Esophagus muscularis mucosa (tissue), 4 donors: ENCODE data around the gene HSDL1. TPM values are rescaled to one million over a fixed set of nuclear protein-coding genes. Genes with fewer than 3 reads are reported as not detected.

ENCODE experiments used
- DNase-seq: peaks from one replicate; pipeline ENCODE4 v3.0.0-alpha.2; 2017; ENCODE audit errors: extremely low spot score
- H3K27ac ChIP-seq, 4 donors: fragments of 200-600 bp; sonication (generic); replicated peaks in 1 of 4; 1 replicate in 3 of 4; 2 replicates in 1 of 4; pipeline ENCODE4 v1.5.1; 2016 to 2019; ENCODE audit warnings: mild to moderate bottlenecking in 1 of 4
- H3K27me3 ChIP-seq, 4 donors: fragments of 200-600 bp; sonication (generic); one replicate each; pipeline versions ENCODE4 v1.5.1 to v1.6.0; 2016 to 2019
- H3K36me3 ChIP-seq, 4 donors: fragments of 200-600 bp; sonication (generic); one replicate each; pipeline ENCODE4 v1.5.1; 2016 to 2019
- H3K4me1 ChIP-seq, 4 donors: fragments of 200-600 bp; sonication (generic); one replicate each; pipeline ENCODE4 v1.5.1; 2016 to 2019
- H3K4me3 ChIP-seq, 4 donors: fragments of 200-600 bp; sonication (generic); 1 replicate in 2 of 4; 2 replicates in 2 of 4; pipeline ENCODE4 v1.5.1; 2016 to 2019; ENCODE audit warnings: mild to moderate bottlenecking in 4 of 4, moderate library complexity in 1 of 4
- H3K9me3 ChIP-seq, 4 donors: fragments of 200-600 bp; sonication (generic); 1 replicate in 3 of 4; 2 replicates in 1 of 4; pipeline ENCODE4 v1.5.1; 2016 to 2019
- EP300 ChIP-seq: sonication (generic); formaldehyde crosslinking; IDR thresholded peaks from one replicate; pipeline ENCODE4 v1.6.1; 2017; ENCODE audit warnings: antibody characterized with exemption
- POLR2A ChIP-seq: fragments of 450-650 bp; IDR thresholded peaks from one replicate; pipeline ENCODE4 v1.6.1; 2017; ENCODE audit warnings: antibody characterized with exemption, moderate library complexity, mild to moderate bottlenecking, low read depth
- POLR2AphosphoS5 ChIP-seq, 2 donors: sonication (generic); formaldehyde crosslinking; IDR thresholded peaks; one replicate each; pipeline ENCODE4 v1.6.1; 2017; ENCODE audit warnings: antibody characterized with exemption in 2 of 2
- WGBS: methylation state at CpG from one replicate; pipeline ENCODE4 v1.1.5; 2018; 5-methylcytosine and 5-hydroxymethylcytosine counted together
- intact Hi-C: fragments of 100-400 bp; cut with DNase I; formaldehyde crosslinking; loops from one replicate; pipeline ENCODE4 v1.15.1; 2023
- total RNA-seq, 4 donors: library from RNA; depleted of rRNA; stranded (reverse); fragments of >200 nt; gene quantifications; one replicate each; pipeline versions ENCODE4 v1.1.0 to v1.2.1, GENCODE V29; 2016
- TF ChIP-seq, protein P1 (sequence below), 3 experiments: fragments of 200-600 bp in 2 of 3; fragments of 450-650 bp in 1 of 3; sonication (generic) in 2 of 3; IDR thresholded peaks; one replicate each; pipeline ENCODE4 v1.5.1; 2017 to 2019; ENCODE audit warnings: antibody characterized with exemption in 3 of 3, mild to moderate bottlenecking in 2 of 3, moderate library complexity in 1 of 3

Gene HSDL1
- total RNA-seq, 4 donors from 2014 or later = 7.1 to 14.6 (median 11.4) TPM

DNA sequence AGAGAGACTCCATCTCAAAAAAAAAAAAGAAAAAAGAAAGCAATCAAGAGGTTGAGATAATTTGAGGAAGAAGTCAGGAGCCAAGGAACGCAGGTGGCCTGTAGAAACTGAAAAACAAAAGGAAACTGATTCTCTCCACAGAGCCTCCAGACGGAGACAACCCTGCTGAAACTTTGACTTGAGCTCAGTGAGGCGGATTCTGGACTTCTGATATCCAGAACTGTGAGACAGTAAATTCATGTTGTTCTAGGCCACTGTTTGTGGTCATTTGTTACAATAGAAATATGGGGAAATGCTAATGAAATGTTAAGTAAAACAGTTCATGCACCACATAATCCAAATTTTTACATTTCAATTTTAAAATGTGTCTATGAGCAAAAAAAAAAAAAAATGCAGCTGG is 33.5 kb downstream of the HSDL1 start:
- Histone ChIP-seq H3K27ac (no peak overlapping the region), H3K4me3 (no peak overlapping the region), H3K4me1 (peaks cover 28 to 68% (median 51%) of the 10 kb centered on the region in 4 donors), H3K9me3 (no peaks in the 10 kb centered on the region), H3K36me3 (peaks cover 0 to 29% (median 12%) of the 10 kb centered on the region in 4 donors), H3K27me3 (no peaks in the 10 kb centered on the region)
- WGBS = 61% methylated on average over 3 of the region's 3 CpGs
- TF ChIP-seq, protein P1, sequence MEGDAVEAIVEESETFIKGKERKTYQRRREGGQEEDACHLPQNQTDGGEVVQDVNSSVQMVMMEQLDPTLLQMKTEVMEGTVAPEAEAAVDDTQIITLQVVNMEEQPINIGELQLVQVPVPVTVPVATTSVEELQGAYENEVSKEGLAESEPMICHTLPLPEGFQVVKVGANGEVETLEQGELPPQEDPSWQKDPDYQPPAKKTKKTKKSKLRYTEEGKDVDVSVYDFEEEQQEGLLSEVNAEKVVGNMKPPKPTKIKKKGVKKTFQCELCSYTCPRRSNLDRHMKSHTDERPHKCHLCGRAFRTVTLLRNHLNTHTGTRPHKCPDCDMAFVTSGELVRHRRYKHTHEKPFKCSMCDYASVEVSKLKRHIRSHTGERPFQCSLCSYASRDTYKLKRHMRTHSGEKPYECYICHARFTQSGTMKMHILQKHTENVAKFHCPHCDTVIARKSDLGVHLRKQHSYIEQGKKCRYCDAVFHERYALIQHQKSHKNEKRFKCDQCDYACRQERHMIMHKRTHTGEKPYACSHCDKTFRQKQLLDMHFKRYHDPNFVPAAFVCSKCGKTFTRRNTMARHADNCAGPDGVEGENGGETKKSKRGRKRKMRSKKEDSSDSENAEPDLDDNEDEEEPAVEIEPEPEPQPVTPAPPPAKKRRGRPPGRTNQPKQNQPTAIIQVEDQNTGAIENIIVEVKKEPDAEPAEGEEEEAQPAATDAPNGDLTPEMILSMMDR (IDR thresholded peaks at IDR 0.05) = no peak
- TF ChIP-seq EP300 (no peak), POLR2A (no peak), POLR2AphosphoS5 (IDR thresholded peaks at IDR 0.05) (no peak)
- intact Hi-C loops = loop anchor here (10.0 kb wide), 1 partner anchor 73 kb away; the partner anchor contains the start of gene TAF1C
- no peak for DNase-seq

DNA sequence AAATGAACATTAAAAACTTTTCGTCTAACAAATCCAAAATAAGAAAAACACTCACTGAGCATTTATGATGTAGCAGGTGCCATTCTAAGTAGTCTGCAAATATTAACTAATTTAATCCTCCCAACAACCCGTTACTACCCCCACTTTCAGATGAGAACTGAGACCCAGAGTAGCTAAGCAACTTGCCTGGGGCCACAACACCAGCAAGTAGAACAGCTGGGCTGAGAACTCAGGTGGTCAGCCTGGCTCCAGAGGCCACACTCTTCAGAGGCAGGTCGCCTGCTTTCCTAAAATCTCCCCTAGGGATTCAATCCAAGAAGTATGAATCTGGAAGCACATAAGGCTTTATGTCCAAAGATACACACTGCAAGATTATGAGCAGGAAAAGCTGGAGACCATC is 34.5 kb downstream of the HSDL1 start:
- Histone ChIP-seq H3K9me3 (no peaks in the 10 kb centered on the region), H3K27ac (no peak overlapping the region), H3K4me3 (no peak overlapping the region), H3K4me1 (peaks cover 28 to 72% (median 49%) of the 10 kb centered on the region in 4 donors), H3K36me3 (peaks cover 0 to 34% (median 14%) of the 10 kb centered on the region in 4 donors), H3K27me3 (no peaks in the 10 kb centered on the region)
- whole genome bisulfite sequencing = 89% methylated on average over 3 of the region's 3 CpGs
- TF ChIP-seq EP300 = no peak
- TF ChIP-seq POLR2AphosphoS5 (IDR thresholded peaks at IDR 0.05) = no peak
- TF ChIP-seq POLR2A = no peak
- TF ChIP-seq, protein P1 (IDR thresholded peaks at IDR 0.05) = no peak
- DNase-seq = no peak
- intact Hi-C loops = loop anchor here (10.0 kb wide), 1 partner anchor 74 kb away; the partner anchor contains the start of gene TAF1C

DNA sequence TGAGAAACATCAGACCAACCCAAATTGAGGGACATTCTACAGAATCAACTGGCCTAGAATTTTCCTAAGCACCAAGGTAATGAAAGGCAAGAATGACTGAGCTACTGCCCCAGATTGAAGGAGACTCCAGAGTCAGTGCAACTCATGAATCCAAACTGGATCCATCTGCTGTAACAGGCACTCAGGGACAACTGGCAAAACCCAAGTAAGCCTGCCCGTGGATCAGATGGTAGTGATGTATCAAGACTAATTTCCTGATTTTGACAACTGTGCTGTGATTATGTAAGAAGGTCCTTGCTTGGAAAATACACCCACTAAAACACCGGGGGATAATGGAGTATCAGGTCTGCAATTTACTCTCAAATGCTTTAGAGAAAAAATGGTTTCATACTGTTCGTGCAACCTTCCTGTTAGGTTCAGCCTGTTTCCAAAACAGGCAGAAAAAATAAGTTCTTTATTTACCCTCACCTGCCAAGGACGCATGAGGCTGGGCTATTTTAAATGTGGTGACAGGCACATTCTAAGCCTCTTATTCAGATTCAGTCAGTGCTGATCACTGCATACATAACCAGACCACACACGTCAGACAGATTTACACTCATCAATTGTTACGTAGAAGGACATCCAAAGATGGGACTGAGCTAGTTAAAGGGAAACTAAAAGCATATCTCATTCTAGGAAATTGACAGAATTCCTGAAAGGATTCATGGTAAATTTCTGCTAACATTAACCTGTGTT is 35.2 kb downstream of the HSDL1 start:
- peaks cover 0 to 39% (median 14%) of the 10 kb centered on the region in 4 donors for H3K36me3 ChIP-seq
- H3K9me3 ChIP-seq = no peaks in the 10 kb centered on the region
- no peaks in the 10 kb centered on the region for H3K27me3 ChIP-seq
- WGBS = 45% methylated on average over 6 of the region's 6 CpGs
- H3K4me1 ChIP-seq = peaks cover 20 to 68% (median 41%) of the 10 kb centered on the region in 4 donors
- TF ChIP-seq, protein P1 (IDR thresholded peaks at IDR 0.05) = no peak
- no peak for TF ChIP-seq POLR2AphosphoS5 (IDR thresholded peaks at IDR 0.05)
- no peak for TF ChIP-seq POLR2A
- TF ChIP-seq EP300 = no peak
- H3K27ac ChIP-seq = peak overlapping the region in 1 of 4 donors; percentile 28
- intact Hi-C loops = loop anchor here (10.0 kb wide), 1 partner anchor 75 kb away; the partner anchor contains the start of gene TAF1C
- DNase-seq = no peak
- H3K4me3 ChIP-seq = no peak overlapping the region

DNA sequence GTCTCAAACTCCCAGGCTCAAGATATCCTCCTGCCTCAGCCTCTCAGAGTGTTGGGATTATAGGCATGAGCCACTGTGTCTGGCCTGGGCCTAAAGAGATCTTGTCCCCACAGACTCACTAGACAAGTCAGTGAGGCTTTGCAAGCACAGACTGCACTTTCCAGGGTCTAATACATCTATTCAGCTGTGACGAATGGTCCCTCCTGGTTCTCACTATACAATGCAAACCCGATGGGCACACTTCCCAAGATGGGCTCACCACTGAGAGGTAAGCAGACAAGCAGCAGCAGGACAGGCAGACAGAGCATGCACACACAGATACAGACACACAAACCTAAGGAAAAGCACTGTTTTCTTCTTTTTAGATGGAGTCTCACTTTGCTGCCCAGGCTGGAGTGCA is 37.1 kb downstream of the HSDL1 start:
- 76% methylated on average over 2 of the region's 2 CpGs for WGBS

More for the DNA sequence above, 37.1 kb downstream of the HSDL1 start:
- no peak overlapping the region for H3K27ac ChIP-seq
- intact Hi-C loops = no loop called here
- no peaks in the 10 kb centered on the region for H3K27me3 ChIP-seq
- TF ChIP-seq, protein P1 (IDR thresholded peaks at IDR 0.05) = no peak
- no peak for TF ChIP-seq POLR2AphosphoS5 (IDR thresholded peaks at IDR 0.05)
- no peak for TF ChIP-seq POLR2A
- TF ChIP-seq EP300 = no peak
- H3K4me1 ChIP-seq = peaks cover 23 to 69% (median 38%) of the 10 kb centered on the region in 4 donors
- H3K9me3 ChIP-seq = no peaks in the 10 kb centered on the region
- H3K4me3 ChIP-seq = no peak overlapping the region
- no peak for DNase-seq
- H3K36me3 ChIP-seq = peaks cover 0 to 39% (median 14%) of the 10 kb centered on the region in 4 donors
